ENCODE data around the gene FOXK1. TPM values are rescaled to one million over a fixed set of nuclear protein-coding genes. Genes with fewer than 3 reads are reported as not detected.

Gene FOXK1
- total RNA-seq, 3 donors from 2014 or later = 30.1 to 48.5 (median 33.4) TPM

GRCh38 chr7:4714767-4715409, 32.8 kb downstream of the FOXK1 start:
- TF ChIP-seq CTCF (IDR thresholded peaks at IDR 0.05) = no peak
- DNase-seq = no peak
- no peak for ATAC-seq
- Histone ChIP-seq H3K36me3 (ENCODE audit: low read depth) (no peaks in the 10 kb centered on the region), H3K4me3 (no peak overlapping the region), H3K9me3 (no peaks in the 10 kb centered on the region), H3K4me1 (ENCODE audit: low read depth) (peaks cover 18% of the 10 kb centered on the region)
- intact Hi-C loops (cut with DNase I, micrococcal nuclease) = no loop called here

GRCh38 chr7:4715410-4715776, 33.3 kb downstream of the FOXK1 start:
- peak in 1 of 3 donors; percentile 16 for DNase-seq
- TF ChIP-seq CTCF (IDR thresholded peaks at IDR 0.05) = no peak
- Histone ChIP-seq H3K4me1 (ENCODE audit: low read depth) (peaks cover 18% of the 10 kb centered on the region), H3K9me3 (no peaks in the 10 kb centered on the region), H3K4me3 (no peak overlapping the region), H3K36me3 (ENCODE audit: low read depth) (no peaks in the 10 kb centered on the region)
- intact Hi-C loops (cut with DNase I, micrococcal nuclease) = no loop called here
- ATAC-seq = peak; percentile 34

GRCh38 chr7:4716946-4717795, 35.1 kb downstream of the FOXK1 start:
- Histone ChIP-seq H3K4me3 (no peak overlapping the region), H3K4me1 (ENCODE audit: low read depth) (peaks cover 16% of the 10 kb centered on the region), H3K9me3 (no peaks in the 10 kb centered on the region), H3K36me3 (ENCODE audit: low read depth) (no peaks in the 10 kb centered on the region)
- no peak for TF ChIP-seq CTCF (IDR thresholded peaks at IDR 0.05)
- intact Hi-C loops (cut with DNase I, micrococcal nuclease) = no loop called here
- ATAC-seq = no peak
- DNase-seq = no peak

GRCh38 chr7:4718075-4718474, 36.0 kb downstream of the FOXK1 start:
- DNase-seq (no peak), ATAC-seq (no peak)
- Histone ChIP-seq H3K4me3 (no peak overlapping the region), H3K9me3 (no peaks in the 10 kb centered on the region), H3K36me3 (ENCODE audit: low read depth) (no peaks in the 10 kb centered on the region), H3K4me1 (ENCODE audit: low read depth) (peaks cover 7% of the 10 kb centered on the region)
- intact Hi-C loops (cut with DNase I, micrococcal nuclease) = no loop called here
- TF ChIP-seq CTCF (IDR thresholded peaks at IDR 0.05) = no peak

- H3K4me3 ChIP-seq = no peak overlapping the region
- TF ChIP-seq CTCF (IDR thresholded peaks at IDR 0.05) = no peak
- DNase-seq = no peak
- ATAC-seq = no peak
- no peaks in the 10 kb centered on the region for H3K9me3 ChIP-seq
- H3K4me1 ChIP-seq (ENCODE audit: low read depth) = peaks cover 8% of the 10 kb centered on the region
- intact Hi-C loops (cut with DNase I, micrococcal nuclease) = no loop called here
- no peaks in the 10 kb centered on the region for H3K36me3 ChIP-seq (ENCODE audit: low read depth)
These were observed 38.1 kb downstream of the FOXK1 start for GRCh38 chr7:4720225-4720624.
